H1 (cell line): ENCODE measurements around the gene INHA. TPM values are rescaled to one million over a fixed set of nuclear protein-coding genes. Genes with fewer than 3 reads are reported as not detected.

ENCODE experiments used
- CTCF ChIA-PET: fragments of 300-600 bp; sonication (Branson Sonifier 250); formaldehyde crosslinking; loops from one replicate; lab custom pipeline; 2021; ENCODE audit not compliant: partially characterized antibody; lab: Charles Lee
- POLR2A ChIA-PET: fragments of 300-600 bp; sonication (Branson Sonifier 250); formaldehyde crosslinking; loops from one replicate; lab custom pipeline; 2021; ENCODE audit warnings: inconsistent platforms; ENCODE audit not compliant: partially characterized antibody; lab: Charles Lee
- DNase-seq, 2 experiments: peaks; one replicate each; pipeline versions ENCODE4 v3.0.0 to v3.0.0-alpha.2; 2010 to 2022; ENCODE audit warnings: low spot score in 2 of 2, low read depth in 1 of 2, mixed read lengths in 1 of 2
- FAIRE-seq: peaks from 2 replicates; lab custom pipeline; 2011; peaks lifted over from hg19 to GRCh38; lab: Jason Lieb, UNC
- H2AFZ ChIP-seq: 2 replicates; pipeline ENCODE4 v1.8.1; 2012; ENCODE audit warnings: low read length, inconsistent platforms
- H2AK5ac ChIP-seq: 2 replicates; pipeline ENCODE4 v1.6.1; 2013; ENCODE audit warnings: low read depth, low read length
- H2BK120ac ChIP-seq: replicated peaks from 2 replicates; pipeline ENCODE3; 2013; ENCODE audit warnings: low read depth, low read length, inconsistent platforms
- H2BK12ac ChIP-seq: 2 replicates; pipeline ENCODE4 v1.6.1; 2013; ENCODE audit warnings: low read depth, low read length
- H2BK15ac ChIP-seq: 2 replicates; pipeline ENCODE4 v1.6.1; 2013; ENCODE audit warnings: low read length
- H2BK20ac ChIP-seq: 2 replicates; pipeline ENCODE4 v1.6.1; 2013; ENCODE audit warnings: low read length
- H2BK5ac ChIP-seq: 2 replicates; pipeline ENCODE4 v1.6.1; 2013; ENCODE audit warnings: low read depth, low read length
- H3K14ac ChIP-seq: 2 replicates; pipeline ENCODE4 v1.6.1; 2013; ENCODE audit warnings: inconsistent platforms; ENCODE audit not compliant: insufficient read length
- H3K18ac ChIP-seq: 2 replicates; pipeline ENCODE4 v1.6.1; 2013; ENCODE audit warnings: low read length; ENCODE audit errors: extremely low read depth
- H3K23ac ChIP-seq: 2 replicates; pipeline ENCODE4 v1.6.1; 2013; ENCODE audit warnings: inconsistent platforms; ENCODE audit not compliant: insufficient read length
- H3K23me2 ChIP-seq: 2 replicates; pipeline ENCODE4 v1.6.1; 2013; ENCODE audit warnings: low read depth, low read length
- H3K27ac ChIP-seq: 2 replicates; pipeline ENCODE4 v1.6.1; 2011; ENCODE audit warnings: low read depth, low read length, inconsistent platforms
- H3K27me3 ChIP-seq, 4 experiments: replicated peaks in 1 of 4; 1 replicate in 1 of 4; 2 replicates in 3 of 4; pipeline versions ENCODE4 v1.6.1 to v1.8.1; 2011 to 2013; ENCODE audit warnings: low read length in 3 of 4, mild to moderate bottlenecking in 3 of 4, inconsistent platforms in 2 of 4, mixed read lengths in 2 of 4, moderate library complexity in 1 of 4; ENCODE audit not compliant: control insufficient read depth in 3 of 4, insufficient read depth in 3 of 4; ENCODE audit errors: extremely low read depth in 1 of 4
- H3K36me3 ChIP-seq, 4 experiments: 2 replicates each; pipeline versions ENCODE4 v1.6.1 to v1.8.1; 2011 to 2013; ENCODE audit warnings: mild to moderate bottlenecking in 4 of 4, low read length in 3 of 4, moderate library complexity in 2 of 4, control low read depth in 1 of 4, inconsistent platforms in 1 of 4; ENCODE audit not compliant: insufficient read depth in 4 of 4, control insufficient read depth in 2 of 4
- H3K4ac ChIP-seq: replicated peaks from 2 replicates; pipeline ENCODE3; 2013; ENCODE audit warnings: low read length, low read depth, mixed read lengths, inconsistent platforms; ENCODE audit not compliant: insufficient read length
- H3K4me1 ChIP-seq, 4 experiments: replicated peaks in 1 of 4; 1 replicate in 1 of 4; 2 replicates in 3 of 4; pipeline versions ENCODE4 v1.6.1 to v1.8.1; 2011 to 2013; ENCODE audit warnings: low read length in 3 of 4, inconsistent platforms in 2 of 4, mixed read lengths in 1 of 4; ENCODE audit not compliant: insufficient read depth in 4 of 4, control insufficient read depth in 3 of 4
- H3K4me2 ChIP-seq, 2 experiments: 2 replicates each; pipeline versions ENCODE4 v1.6.1 to v1.8.1; 2011 to 2013; ENCODE audit warnings: low read depth in 2 of 2, low read length in 2 of 2, control low read depth in 1 of 2, inconsistent platforms in 1 of 2, mild to moderate bottlenecking in 1 of 2; ENCODE audit not compliant: insufficient read depth in 1 of 2
- H3K4me3 ChIP-seq, 4 experiments: fragments of 200-600, 300-600 bp in 1 of 4; sonication (generic), shearing (Covaris generic), sonication (Bioruptor Twin) in 1 of 4; 2 replicates each; pipeline versions ENCODE4 v1.5.1 to v1.8.1; 2011 to 2016; ENCODE audit warnings: low read length in 4 of 4, low read depth in 3 of 4, control low read depth in 2 of 4, inconsistent platforms in 2 of 4, mild to moderate bottlenecking in 2 of 4, mixed read lengths in 1 of 4, moderate library complexity in 1 of 4; ENCODE audit not compliant: insufficient read depth in 2 of 4; ENCODE audit errors: extremely low read depth in 1 of 4
- H3K56ac ChIP-seq: replicated peaks from 2 replicates; pipeline ENCODE3; 2013; ENCODE audit warnings: low read depth, mild to moderate bottlenecking, mixed read lengths, low read length, inconsistent platforms; ENCODE audit not compliant: insufficient read length
- H3K79me1 ChIP-seq: 2 replicates; pipeline ENCODE4 v1.6.1; 2013; ENCODE audit warnings: low read depth, low read length, control low read depth
- H3K79me2 ChIP-seq, 2 experiments: 2 replicates each; pipeline versions ENCODE4 v1.6.1 to v1.8.1; 2012 to 2013; ENCODE audit warnings: low read length in 2 of 2, mild to moderate bottlenecking in 2 of 2, inconsistent platforms in 1 of 2; ENCODE audit not compliant: insufficient read depth in 2 of 2, control insufficient read depth in 1 of 2
- H3K9ac ChIP-seq, 4 experiments: replicated peaks in 1 of 4; 1 replicate in 1 of 4; 2 replicates in 3 of 4; pipeline versions ENCODE4 v1.6.1 to v1.8.1; 2011 to 2013; ENCODE audit warnings: low read depth in 3 of 4, low read length in 3 of 4, control low read depth in 2 of 4, mild to moderate bottlenecking in 2 of 4, moderate library complexity in 2 of 4, inconsistent platforms in 1 of 4; ENCODE audit errors: extremely low read depth in 1 of 4
- H3K9me3 ChIP-seq, 2 experiments: 2 replicates each; pipeline versions ENCODE4 v1.6.1 to v1.8.1; 2012 to 2013; ENCODE audit warnings: mild to moderate bottlenecking in 2 of 2, moderate library complexity in 2 of 2, control low read depth in 1 of 2, inconsistent platforms in 1 of 2, low read depth in 1 of 2, low read length in 1 of 2, mixed read lengths in 1 of 2; ENCODE audit not compliant: insufficient read depth in 2 of 2
- H4K20me1 ChIP-seq, 2 experiments: replicated peaks in 1 of 2; 2 replicates each; pipeline versions ENCODE3 to v1.8.1; 2011 to 2013; ENCODE audit warnings: inconsistent platforms in 2 of 2, low read length in 2 of 2, mild to moderate bottlenecking in 1 of 2; ENCODE audit not compliant: insufficient read depth in 2 of 2, control insufficient read depth in 1 of 2
- H4K5ac ChIP-seq: 2 replicates; pipeline ENCODE4 v1.6.1; 2013; ENCODE audit warnings: low read length, low read depth, mixed read lengths, inconsistent platforms; ENCODE audit not compliant: insufficient read length
- H4K8ac ChIP-seq: 2 replicates; pipeline ENCODE4 v1.8.0; 2013; ENCODE audit warnings: mild to moderate bottlenecking, moderate library complexity, low read length, inconsistent platforms; ENCODE audit not compliant: insufficient read depth; ENCODE audit errors: extremely low read depth
- H4K91ac ChIP-seq: replicated peaks from 2 replicates; pipeline ENCODE3; 2013; ENCODE audit warnings: low read length, mixed read lengths, inconsistent platforms; ENCODE audit not compliant: insufficient read length
- EP300 ChIP-seq, 2 experiments: IDR thresholded peaks; 1 replicate in 1 of 2; 2 replicates in 1 of 2; pipeline ENCODE4 v1.6.1; 2011 to 2012; ENCODE audit warnings: low read depth in 2 of 2, low read length in 2 of 2, mild to moderate bottlenecking in 2 of 2, borderline replicate concordance in 1 of 2, inconsistent platforms in 1 of 2, moderate library complexity in 1 of 2
- HDAC6 ChIP-seq: IDR thresholded peaks from one replicate; pipeline ENCODE4 v1.7.1; 2012; ENCODE audit warnings: low read depth, mild to moderate bottlenecking, inconsistent platforms, low read length, moderate library complexity
- PHF8 ChIP-seq: fragments of 200-600 bp; sonication (generic); conservative IDR thresholded peaks from 2 replicates; pipeline ENCODE4 v1.7.1; 2012; ENCODE audit warnings: low read depth, mild to moderate bottlenecking, inconsistent platforms, low read length, moderate library complexity
- POLR2AphosphoS5 ChIP-seq: IDR thresholded peaks from 2 replicates; pipeline ENCODE4 v1.6.1; 2011; ENCODE audit warnings: low read depth, low read length
- SAP30 ChIP-seq: fragments of 300-600 bp; sonication (generic); IDR thresholded peaks from 2 replicates; pipeline ENCODE4 v1.7.1; 2012; ENCODE audit warnings: low read length, moderate library complexity, mild to moderate bottlenecking, inconsistent platforms; ENCODE audit not compliant: insufficient read depth, insufficient replicate concordance
- SIX5 ChIP-seq: IDR thresholded peaks from 2 replicates; pipeline ENCODE4 v1.6.1; 2011; ENCODE audit warnings: mild to moderate bottlenecking, low read depth, low read length
- TEAD4 ChIP-seq: IDR thresholded peaks from 2 replicates; pipeline ENCODE4 v1.6.1; 2012; ENCODE audit warnings: low read depth, low read length, inconsistent platforms, mixed read lengths
- ZNF274 ChIP-seq: IDR thresholded peaks from 2 replicates; pipeline ENCODE4 v1.7.0; 2012; ENCODE audit warnings: low read length, borderline replicate concordance; ENCODE audit errors: extremely low read depth
- WGBS, 2 experiments: shearing (Covaris generic) in 1 of 2; methylation state at CpG; one replicate each; pipeline versions ENCODE4 v1.1.6 to v1.1.7; 2013 to 2015; ENCODE audit warnings: low lambda C conversion rate in 2 of 2, mixed read lengths in 2 of 2, inconsistent platforms in 1 of 2, low coverage in 1 of 2, missing lambda C conversion rate in 1 of 2; ENCODE audit not compliant: insufficient replicate concordance in 2 of 2, insufficient coverage in 1 of 2, insufficient read length in 1 of 2; ENCODE audit errors: extremely low coverage in 1 of 2, missing lambda C conversion rate in 1 of 2; 5-methylcytosine and 5-hydroxymethylcytosine counted together
- polyA plus RNA-seq, 7 experiments: library from polyadenylated mRNA; depleted of rRNA in 3 of 7; stranded (reverse) in 5 of 7; unstranded in 2 of 7; fragments of >200 nt in 5 of 7; fragments of 200-250 nt in 2 of 7; gene quantifications; 1 replicate in 5 of 7; 2 replicates in 1 of 7; 4 replicates in 1 of 7; pipeline versions ENCODE4 v1.2.1 to v1.2.3, GENCODE V29; 2011 to 2013; ENCODE audit warnings: missing spikeins in 2 of 7, mixed read lengths in 2 of 7
- total RNA-seq: library from RNA; stranded (reverse); fragmentation: NEBNext Ultra II Directional; extraction: Animal tissue kit (Norgen Biotek cat#: 25700); gene quantifications from 2 replicates; pipeline ENCODE4 v1.2.1, GENCODE V29; 2021

Gene INHA
- total and polyA plus RNA-seq, 2 of the 8 experiments (the other 6 are each of a cell fraction or from before 2014, with no cell fraction given): 0.65 to 2.7 TPM

DNA sequence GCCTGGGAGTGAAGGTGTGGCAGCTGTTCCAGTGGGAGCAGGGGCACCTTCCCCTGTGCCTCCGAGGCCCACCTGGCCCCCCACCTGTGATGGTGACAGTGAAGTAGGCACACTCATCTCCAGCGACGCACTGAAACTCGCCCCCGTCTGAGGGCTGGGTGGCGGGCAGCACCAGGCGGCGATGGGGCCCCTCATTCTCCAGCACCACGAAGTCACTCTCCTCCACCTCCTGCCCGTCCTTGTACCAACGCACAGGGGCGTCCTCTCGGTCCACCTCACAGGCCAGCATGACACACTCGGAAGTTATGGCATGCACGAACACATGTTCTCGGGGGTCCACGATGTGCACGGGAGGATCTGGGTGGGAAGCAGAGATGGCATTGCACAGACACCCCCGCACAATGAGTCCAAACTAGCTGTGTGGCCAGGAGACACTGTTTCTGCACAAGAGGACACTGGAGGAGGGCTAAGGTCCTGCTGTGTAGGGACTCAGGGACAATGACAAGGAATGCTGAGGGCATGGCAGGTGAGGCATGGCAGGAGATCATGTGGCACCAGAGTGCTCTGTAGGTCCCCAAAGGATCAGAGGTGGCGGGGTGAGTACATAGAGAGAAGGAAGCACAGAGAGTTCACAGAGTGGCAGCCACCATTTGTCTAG, 8.7 kb upstream of the INHA start:
- no peak overlapping the region for H2AFZ ChIP-seq
- POLR2A ChIA-PET: interaction anchor here (0.6 to 18.6 kb wide), 8 partner anchors 4 to 82 kb away, joined by 3 to 293 read pairs (median 45); partner anchors contain the start of genes CHPF, INHA, OBSL1 and STK11IP
- peak overlapping the region; percentile 34; the same call in 1 of the 2 replicates for H3K18ac ChIP-seq

More for the DNA sequence above, 8.7 kb upstream of the INHA start:
- no peaks in the 10 kb centered on the region for H3K27me3 ChIP-seq
- H3K23me2 ChIP-seq: no peaks in the 10 kb centered on the region
- H4K8ac ChIP-seq: peak overlapping the region; percentile 73; the same call in 1 of the 2 replicates
- peak overlapping the region; percentile 100 for H2AK5ac ChIP-seq
- 0 out of 2 replicates have a peak, but pooled peaks cover 2% of the 10 kb centered on the region for H3K79me1 ChIP-seq
- peaks cover 6 to 63% (median 52%) of the 10 kb centered on the region in 4 experiments for H3K4me1 ChIP-seq
- no peak overlapping the region for H3K9ac ChIP-seq
- peak overlapping the region; percentile 1; the same call in 1 of the 2 replicates for H2BK15ac ChIP-seq
- peak overlapping the region; percentile 100; the same call in 1 of the 2 replicates for H2BK20ac ChIP-seq
- H3K4ac ChIP-seq: no peak overlapping the region
- peak overlapping the region; percentile 100; the same call in 1 of the 2 replicates for H2BK5ac ChIP-seq
- H2BK12ac ChIP-seq: peak overlapping the region; percentile 100
- no peak overlapping the region for H3K4me3 ChIP-seq
- H3K4me2 ChIP-seq: no peak overlapping the region
- H3K36me3 ChIP-seq: peaks cover 0 to 48% (median 11%) of the 10 kb centered on the region in 4 experiments; a peak in 6 of 8 replicates
- no peak overlapping the region for H4K5ac ChIP-seq
- H4K91ac ChIP-seq: peak overlapping the region; percentile 63
- H2BK120ac ChIP-seq: no peak overlapping the region
- H3K14ac ChIP-seq: no peak overlapping the region
- H3K27ac ChIP-seq: 0 out of 2 replicates have a peak overlapping the region, but pooled peaks have one; percentile 28
- peaks cover 0 to 8% of the 10 kb centered on the region in 2 experiments; a peak in 1 of 4 replicates for H3K9me3 ChIP-seq
- FAIRE-seq (no peak), DNase-seq (no peak)
- TF ChIP-seq SAP30 (no peak), ZNF274 (no peak), SIX5 (no peak), EP300 (IDR thresholded peaks at IDR 0.05; ENCODE audit: borderline replicate concordance in 1 of 2, low read depth in 2 of 2, low read length in 2 of 2) (no peak), HDAC6 (no peak), PHF8 (no peak), TEAD4 (no peak), POLR2AphosphoS5 (0 out of 2 replicates have a peak, but pooled peaks have one; percentile 29)
- H3K56ac ChIP-seq: no peak overlapping the region
- 95% methylated on average over 19 of the region's 20 CpGs; no CpG with 5 or more reads in 1 of the 2 experiments for WGBS, 2 experiments
- no peak overlapping the region for H3K23ac ChIP-seq
- H4K20me1 ChIP-seq: no peaks in the 10 kb centered on the region
- peaks cover 0 to 4% of the 10 kb centered on the region in 2 experiments; a peak in 1 of 4 replicates for H3K79me2 ChIP-seq
- CTCF ChIA-PET: interaction anchor here (1.2 to 19.7 kb wide), 9 partner anchors 13 to 159 kb away, joined by 3 to 293 read pairs (median 51); partner anchors contain the start of genes CHPF, STK11IP and TMEM198
